ENCODE data around the gene ARHGAP22. TPM values are rescaled to one million over a fixed set of nuclear protein-coding genes. Genes with fewer than 3 reads are reported as not detected.

Gene ARHGAP22
- total and polyA plus RNA-seq, 2 experiments from 2014 or later = 4.8 to 10.7 TPM

- TF ChIP-seq CTCF (conservative IDR thresholded peaks at IDR 0.05; ENCODE audit: low read depth in 2 of 2) (no peak), JUNB (IDR thresholded peaks at IDR 0.05; ENCODE audit: unreplicated experiment) (no peak), CREB1 (CRISPR knock-in tag; IDR thresholded peaks at IDR 0.05; ENCODE audit: low read depth) (no peak), REST (IDR thresholded peaks at IDR 0.05; ENCODE audit: unreplicated experiment) (no peak), STAT1 (IDR thresholded peaks at IDR 0.05; ENCODE audit: unreplicated experiment) (no peak), EZH2phosphoT487 (IDR thresholded peaks at IDR 0.05; ENCODE audit: unreplicated experiment) (no peak)
Observed at GRCh38 chr10:48613016-48613415, 8.1 kb upstream of the ARHGAP22 start (continued).

- no peak overlapping the region for H3K27ac ChIP-seq (ENCODE audit: low read depth)
- peaks cover 9% of the 10 kb centered on the region for H3K27me3 Mint-ChIP-seq (ENCODE audit: insufficient read depth, low read depth, poor library complexity)
- no peaks in the 10 kb centered on the region; the same call in 2 of the 3 replicates for H3K9me3 Mint-ChIP-seq
- no peak overlapping the region for H3K4me2 ChIP-seq
- no peak overlapping the region for H3K4me3 Mint-ChIP-seq
- peaks cover 6% of the 10 kb centered on the region; the same call in 1 of the 2 replicates for H3K9me2 ChIP-seq (ENCODE audit: insufficient read depth)
- no peak overlapping the region for H2AFZ ChIP-seq
- H3K36me3 Mint-ChIP-seq (ENCODE audit: low read depth) = no peaks in the 10 kb centered on the region
- H3K4me3 ChIP-seq = no peak overlapping the region
- no peak overlapping the region; the same call in 1 of the 2 replicates for H3K27ac Mint-ChIP-seq
- no peaks in the 10 kb centered on the region for H3F3A ChIP-seq (replicated peaks; ENCODE audit: low read depth)
- peaks cover 9% of the 10 kb centered on the region; the same call in 2 of the 3 replicates for H3K4me1 Mint-ChIP-seq
- DNase-seq (ENCODE audit: low spot score) = no peak
- no peaks in the 10 kb centered on the region for H3K27me3 ChIP-seq (ENCODE audit: insufficient read depth)
- H4K20me1 ChIP-seq (replicated peaks; ENCODE audit: insufficient read depth) = no peaks in the 10 kb centered on the region
- no peak for ATAC-seq
- H3K36me3 ChIP-seq (ENCODE audit: insufficient read depth) = no peaks in the 10 kb centered on the region
- H3K4me1 ChIP-seq (ENCODE audit: insufficient read depth) = 0 out of 2 replicates have a peak, but pooled peaks cover 6% of the 10 kb centered on the region
- no peaks in the 10 kb centered on the region for H3K79me2 ChIP-seq (replicated peaks; ENCODE audit: insufficient read depth)
- no peak for TF ChIP-seq ZNF462 (CRISPR knock-in tag; IDR thresholded peaks at IDR 0.05)
- no peak for TF ChIP-seq EZH2 (IDR thresholded peaks at IDR 0.05; ENCODE audit: low read depth, unreplicated experiment)
- no peak for TF ChIP-seq EZH2phosphoT487 (IDR thresholded peaks at IDR 0.05; ENCODE audit: unreplicated experiment)
- TF ChIP-seq ZNF331 (CRISPR knock-in tag; IDR thresholded peaks at IDR 0.05; ENCODE audit: low read depth) = no peak
- no peak for TF ChIP-seq POLR2AphosphoS5 (IDR thresholded peaks at IDR 0.05; ENCODE audit: low read depth)
- TF ChIP-seq CTCF (conservative IDR thresholded peaks at IDR 0.05; ENCODE audit: low read depth in 2 of 2) = no peak
- no peak for TF ChIP-seq JUNB (IDR thresholded peaks at IDR 0.05; ENCODE audit: unreplicated experiment)
Observed at GRCh38 chr10:48612236-48612943, 7.5 kb upstream of the ARHGAP22 start.

Data from GM23338 (cell line).